CD4-positive, alpha-beta T cell treated with Interleukin-4 for 4 hours (primary cell): ENCODE measurements around the gene MFSD11.
"Not testable (repeated sequence)": the region's sequence is repeated elsewhere in the genome, so short reads cannot be mapped to it uniquely, and the experiment has no call there.

ENCODE experiments used
- DNase-seq: peaks from one replicate; pipeline ENCODE4 v3.0.0-alpha.2; 2020

The MFSD11 gene

DNA sequence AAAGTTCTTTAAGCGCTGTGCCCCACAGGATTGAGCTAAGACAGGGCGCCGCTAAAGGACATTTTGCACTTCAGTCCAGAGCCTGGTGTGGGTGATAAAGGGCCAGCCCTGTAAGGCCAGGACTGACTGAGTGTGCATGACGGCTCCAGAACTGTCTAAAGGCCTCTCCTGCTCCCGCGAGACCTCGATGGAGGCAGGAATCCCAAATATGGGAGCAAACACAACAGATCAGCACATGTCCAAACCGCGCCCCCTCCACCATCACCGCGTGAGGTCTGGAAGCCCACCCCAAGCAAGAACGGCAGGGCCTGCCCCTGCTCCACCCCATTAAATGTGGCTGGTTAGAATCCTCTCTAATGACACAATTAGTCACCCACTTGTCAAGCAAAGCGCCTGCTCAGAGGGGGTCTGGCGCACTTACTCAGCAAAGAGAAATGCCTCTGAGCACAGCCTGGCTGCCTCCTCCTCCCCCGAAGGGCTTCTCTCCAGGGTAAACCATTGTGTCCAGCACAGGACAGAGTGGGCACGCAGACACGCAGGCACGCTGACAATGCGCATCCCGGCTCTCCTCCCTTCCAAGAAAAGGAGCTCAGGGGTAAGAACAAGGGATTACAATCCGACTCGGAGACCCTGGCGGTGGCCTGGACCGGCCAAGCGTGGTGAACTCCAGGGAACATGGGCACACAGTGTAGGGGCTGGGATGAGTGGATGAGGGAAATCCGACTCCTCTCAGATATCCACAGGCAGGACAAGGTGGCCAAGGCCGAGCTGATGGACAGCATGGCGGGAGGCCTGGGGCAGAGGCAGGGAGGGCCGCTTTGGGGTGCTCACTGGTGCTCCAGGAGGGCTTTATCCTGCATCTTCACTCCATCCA, 28.6 kb upstream of the MFSD11 start:
- DNase-seq = no peak

DNA sequence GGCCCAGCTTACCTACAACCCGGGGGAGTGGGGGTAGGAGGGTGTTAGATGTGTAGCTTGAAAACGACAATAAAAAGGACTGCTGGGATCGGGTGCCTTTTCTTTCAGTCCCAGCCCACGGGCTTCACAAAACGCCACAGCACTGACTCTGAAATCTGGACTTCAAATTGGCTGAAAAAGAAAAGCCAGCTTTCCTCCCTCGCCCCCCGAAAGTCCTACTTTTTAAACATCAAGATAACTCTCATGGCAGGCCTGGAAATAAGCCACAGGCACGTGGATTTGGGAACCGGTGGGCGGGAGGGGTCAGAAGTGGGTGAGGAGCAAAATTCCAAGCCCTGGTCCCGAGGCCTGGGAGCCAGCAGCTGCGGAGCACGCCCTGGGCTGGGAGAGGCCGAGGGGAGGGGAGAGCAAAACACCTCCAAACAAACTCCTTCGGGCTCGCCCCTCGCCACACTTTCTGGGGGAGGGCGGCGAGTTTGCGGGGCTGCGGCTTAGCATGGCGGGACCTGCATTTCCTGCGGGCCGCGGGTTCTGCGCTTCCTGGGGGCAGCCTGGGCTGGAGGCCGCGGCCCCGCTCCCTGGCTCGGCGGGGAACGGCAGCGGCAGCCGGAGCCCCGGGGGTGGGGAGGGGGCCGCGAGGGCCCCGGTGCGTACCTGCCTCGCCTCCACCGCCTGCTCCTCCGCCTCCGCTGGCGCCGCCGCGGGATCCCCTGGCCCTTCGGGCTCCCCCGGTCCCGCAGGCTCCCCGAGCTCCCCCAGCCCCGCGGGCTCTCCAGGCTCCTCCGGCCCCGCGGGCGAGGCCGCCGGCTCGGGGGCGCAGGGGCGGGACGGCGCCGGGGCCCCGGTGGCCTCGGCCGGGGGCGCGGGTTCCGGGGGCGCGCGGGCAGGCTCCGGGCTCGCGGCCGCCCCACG, 27.7 kb upstream of the MFSD11 start:
- not testable (repeated sequence) for DNase-seq

DNA sequence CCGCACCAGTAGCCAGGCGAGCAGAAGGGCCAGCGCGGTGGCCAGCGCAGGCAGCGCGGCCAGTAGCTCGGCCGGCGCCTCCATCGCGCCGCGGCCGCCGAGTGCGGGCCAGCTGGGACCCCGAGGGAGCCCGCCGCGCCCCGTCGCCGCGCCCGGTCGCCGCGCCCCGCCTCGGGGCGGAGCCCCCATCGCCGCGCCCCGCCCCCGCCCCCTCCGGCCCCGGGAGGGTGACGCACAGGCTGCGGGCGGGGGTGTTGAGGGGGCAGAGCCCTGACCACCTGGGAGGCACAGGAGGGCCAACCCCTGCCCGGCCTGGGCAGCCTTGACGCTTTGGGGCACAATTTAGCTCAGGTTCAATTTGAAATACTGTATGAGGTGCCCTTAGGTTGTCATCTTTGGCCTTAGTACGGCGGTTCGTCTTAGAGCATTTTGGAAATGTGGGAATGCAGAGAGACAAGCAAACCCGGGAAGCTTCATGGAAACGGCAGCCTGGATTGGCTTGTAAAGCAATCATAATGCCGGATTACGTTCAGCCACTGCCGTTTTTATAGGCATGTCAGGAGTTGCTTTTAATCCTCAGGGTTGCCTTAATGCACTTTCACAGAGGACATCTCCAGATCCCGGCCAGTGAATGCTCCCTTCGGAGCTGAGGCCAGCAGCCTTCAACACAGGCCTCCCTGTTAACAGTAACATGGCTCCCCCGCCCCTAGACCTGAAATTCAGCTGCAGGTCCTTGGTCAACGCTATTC, 26.9 kb upstream of the MFSD11 start, which contains the start of gene MXRA7:
MXRA7 (minus strand) TSS at position 103 of the 749 bp plus-strand sequence; CDS start at position 84, 19 bp downstream.
- DNase-seq = peak; percentile 45

DNA sequence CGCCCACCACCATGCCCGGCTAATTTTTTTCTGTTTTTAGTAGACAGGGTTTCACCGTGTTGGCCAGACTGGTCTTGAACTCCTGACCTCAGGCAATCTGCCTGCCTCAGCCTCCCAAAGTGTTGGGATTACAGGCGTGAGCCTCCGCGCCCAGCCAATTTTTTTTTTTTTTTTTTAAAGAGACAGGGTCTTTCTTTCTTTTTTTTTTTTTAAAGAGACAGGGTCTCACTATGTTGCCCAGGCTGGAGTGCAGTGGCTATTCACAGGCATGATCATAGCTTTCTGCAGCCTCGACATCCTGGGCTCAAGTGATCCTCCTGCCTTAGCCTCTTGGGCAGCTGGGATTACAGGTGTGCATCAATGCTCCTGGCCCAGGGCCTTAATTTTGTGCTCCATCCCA, 25.6 kb upstream of the MFSD11 start:
- not testable (repeated sequence) for DNase-seq

DNA sequence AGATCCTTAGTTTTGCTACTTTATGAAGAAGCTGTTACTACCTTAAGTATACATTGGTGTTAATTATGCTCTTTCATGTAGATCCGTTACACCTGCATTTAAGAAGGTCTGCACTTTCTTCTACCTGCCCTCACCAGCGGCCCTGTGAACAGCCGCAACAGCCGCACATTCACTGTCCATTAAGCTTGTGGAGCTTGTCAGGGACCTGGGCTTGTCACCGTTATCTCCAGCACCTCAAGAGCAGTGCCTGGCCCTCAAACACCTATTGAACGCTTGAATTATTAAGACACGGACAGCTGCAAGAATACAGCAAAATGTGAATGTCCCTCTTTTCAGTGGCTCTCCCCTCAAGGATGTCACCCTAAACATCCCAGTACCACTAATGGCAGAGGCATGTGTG, 24.2 kb upstream of the MFSD11 start:
- DNase-seq = no peak

DNA sequence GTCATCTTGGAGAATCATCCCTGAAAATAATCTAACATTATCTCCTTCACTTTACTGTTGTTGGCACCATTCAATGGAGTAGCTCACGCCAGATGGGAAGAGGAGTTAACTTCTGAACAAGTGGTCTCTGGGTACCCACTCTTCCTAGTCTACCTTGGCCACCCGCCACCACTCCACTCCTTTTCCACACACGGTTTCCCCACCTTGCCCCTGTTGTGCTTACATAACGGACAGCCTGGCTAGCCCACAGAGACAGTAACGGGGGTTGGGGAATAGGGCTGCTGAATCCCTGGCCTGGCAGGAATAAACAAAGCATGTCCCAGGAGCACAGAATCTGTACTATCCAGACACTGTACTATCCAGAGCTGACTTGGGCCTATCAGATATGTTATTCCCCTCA, 23.6 kb upstream of the MFSD11 start:
- DNase-seq = no peak

DNA sequence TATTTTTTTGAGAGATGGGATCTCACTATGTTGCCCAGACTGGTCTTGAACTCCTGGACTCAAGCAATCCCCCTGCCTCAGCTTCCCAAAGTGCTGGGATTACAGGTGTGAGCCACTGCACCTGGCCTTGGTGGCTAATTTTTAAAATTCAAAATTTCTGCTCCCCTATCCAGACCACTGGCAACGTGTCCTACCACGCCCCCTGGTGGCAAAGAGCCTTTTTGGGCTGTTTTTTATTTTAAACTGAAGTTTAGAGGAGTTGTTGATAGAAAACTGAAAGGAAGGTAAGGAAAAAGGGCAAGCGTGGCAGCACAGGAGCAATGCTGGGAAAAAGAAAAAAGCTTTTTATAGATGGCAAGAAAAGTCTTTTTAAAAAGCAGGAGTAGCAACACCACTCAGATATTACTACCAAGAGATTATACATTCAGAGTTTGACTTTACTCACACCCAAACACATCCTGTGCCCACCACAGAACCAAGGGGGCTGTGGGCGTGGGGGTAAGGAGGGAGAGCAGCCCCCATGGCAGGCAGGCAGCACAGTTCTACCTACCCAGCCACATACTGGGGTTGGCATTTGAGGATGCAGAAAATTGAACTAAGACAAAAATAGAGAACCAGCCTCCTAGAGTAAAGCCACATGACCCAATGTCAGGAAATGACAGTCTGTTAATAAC, 23.0 kb upstream of the MFSD11 start:
- peak; percentile 69 for DNase-seq

DNA sequence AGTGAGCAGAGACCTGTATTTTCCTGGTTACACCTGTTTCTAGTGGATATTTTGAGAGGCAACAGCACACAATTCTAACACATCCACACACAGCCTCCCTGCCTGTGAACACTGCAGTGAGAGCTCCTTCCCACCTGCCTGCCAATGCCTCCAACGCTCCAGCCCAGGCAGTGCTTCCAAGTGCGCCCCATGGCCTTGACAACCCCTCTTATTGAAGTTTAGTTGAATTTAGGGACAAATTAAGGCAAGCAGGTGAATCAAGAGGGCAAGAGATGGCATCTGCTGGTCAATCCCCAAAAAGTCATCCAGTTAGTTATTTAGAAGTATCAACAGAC, 22.5 kb upstream of the MFSD11 start:
- DNase-seq = no peak

DNA sequence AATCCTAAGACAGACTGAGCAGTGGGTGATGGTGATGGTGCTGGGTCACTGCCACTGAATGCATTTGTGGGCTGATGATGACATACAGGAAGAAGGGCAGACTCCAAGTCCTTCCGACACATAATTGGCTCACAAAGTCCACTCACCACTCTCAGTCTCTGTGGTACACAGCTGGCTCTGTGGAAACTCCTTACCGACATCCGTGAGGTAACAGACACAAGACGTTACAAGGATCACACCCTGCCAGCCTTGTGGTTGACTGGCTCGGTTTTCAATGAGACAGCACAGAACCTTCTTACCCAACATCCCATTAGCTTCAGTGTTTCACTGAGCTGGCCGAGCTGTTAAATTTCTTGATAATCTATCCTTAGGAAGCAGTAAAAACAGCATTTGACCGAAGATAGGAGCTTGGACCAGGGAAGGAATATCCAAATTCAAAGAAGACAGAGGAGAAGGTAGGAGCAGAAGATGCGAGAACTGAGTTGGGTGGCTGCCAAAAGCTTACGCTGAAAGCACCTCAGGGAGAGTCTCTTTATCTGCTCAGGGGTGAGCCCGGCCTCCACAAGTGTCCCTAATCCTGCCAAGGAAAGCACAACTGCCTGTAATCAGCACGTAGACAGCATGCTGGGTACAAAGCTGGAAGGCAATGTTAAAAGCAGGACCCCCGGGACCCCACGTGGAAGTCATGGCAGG, 21.6 kb upstream of the MFSD11 start:
- DNase-seq = peak; percentile 92

DNA sequence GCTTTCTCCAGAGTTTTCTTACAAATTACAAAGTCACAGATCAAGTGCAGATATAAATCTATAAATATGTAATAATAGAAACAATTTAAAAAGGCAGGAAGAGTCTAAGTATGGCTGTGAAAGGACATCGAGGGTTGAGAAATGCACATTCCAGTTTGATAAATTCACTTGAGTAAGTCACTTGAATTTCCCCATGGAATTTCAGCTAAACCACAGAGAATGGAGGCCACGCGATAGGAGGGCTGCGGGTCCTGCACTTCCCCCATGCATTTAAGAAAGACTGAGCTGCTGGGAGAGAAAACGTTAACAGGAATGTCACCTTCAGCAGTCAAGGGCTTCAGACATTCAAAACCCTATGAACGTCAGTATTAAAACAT, 21.1 kb upstream of the MFSD11 start:
- DNase-seq = no peak

DNA sequence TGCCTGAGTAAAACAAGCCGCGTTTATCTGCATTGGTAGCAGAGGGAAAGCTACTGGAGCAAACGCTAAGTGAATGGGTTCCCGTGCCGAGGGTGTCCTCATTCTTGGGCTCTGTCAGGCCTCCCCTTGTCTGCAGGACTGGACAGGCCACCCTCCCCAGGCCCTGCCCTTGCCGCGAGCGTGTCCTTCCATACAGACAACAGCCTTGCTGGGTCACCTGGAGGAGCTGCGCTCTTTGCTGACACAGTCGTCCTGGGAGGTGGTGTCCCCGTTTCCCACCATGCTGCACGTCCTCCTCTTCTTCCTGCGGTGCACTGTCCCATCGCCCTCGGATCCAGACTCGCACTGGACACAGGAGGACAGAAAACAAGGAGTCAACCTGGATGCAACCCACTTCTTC, 19.4 kb upstream of the MFSD11 start:
- DNase-seq = no peak

DNA sequence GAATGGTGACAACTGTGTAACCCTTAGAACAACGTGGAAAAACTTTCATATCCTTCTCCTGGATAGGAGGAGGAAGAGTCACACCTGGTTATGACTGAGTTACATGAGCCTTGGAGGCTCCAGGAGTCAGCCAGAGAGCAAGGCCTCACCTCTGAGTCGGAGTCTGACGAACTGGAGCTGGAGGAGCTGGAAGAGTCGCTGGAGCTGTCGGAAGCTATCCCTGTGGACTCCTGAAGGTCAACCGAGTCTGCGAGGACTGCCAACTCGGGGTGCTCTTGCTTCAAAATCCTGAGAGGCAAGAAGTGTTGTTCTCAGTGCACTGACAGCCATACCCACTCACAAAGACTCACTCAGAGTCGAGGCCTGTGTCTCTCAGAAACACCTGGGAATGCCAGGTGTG, 17.7 kb upstream of the MFSD11 start:
- DNase-seq = no peak

DNA sequence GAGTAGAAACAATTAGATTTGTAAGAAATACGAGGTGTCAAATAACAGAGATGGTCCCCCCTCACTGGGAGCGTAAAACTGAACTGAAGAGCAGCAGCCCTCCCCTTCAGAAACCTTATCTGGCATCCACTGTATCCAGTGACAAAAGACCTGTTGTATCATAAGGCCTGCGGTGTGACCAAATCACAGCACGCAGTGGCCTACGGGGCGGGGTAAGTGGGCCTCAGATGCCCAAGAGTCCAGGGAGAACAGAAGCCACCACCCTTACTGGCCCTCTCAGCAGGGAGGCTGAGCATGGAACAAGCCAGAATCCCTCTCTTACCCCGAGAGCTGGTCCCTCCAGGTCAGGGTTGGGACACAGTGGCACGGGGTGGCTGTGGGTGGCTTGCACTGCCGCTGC, 17.0 kb upstream of the MFSD11 start:
- DNase-seq = no peak

DNA sequence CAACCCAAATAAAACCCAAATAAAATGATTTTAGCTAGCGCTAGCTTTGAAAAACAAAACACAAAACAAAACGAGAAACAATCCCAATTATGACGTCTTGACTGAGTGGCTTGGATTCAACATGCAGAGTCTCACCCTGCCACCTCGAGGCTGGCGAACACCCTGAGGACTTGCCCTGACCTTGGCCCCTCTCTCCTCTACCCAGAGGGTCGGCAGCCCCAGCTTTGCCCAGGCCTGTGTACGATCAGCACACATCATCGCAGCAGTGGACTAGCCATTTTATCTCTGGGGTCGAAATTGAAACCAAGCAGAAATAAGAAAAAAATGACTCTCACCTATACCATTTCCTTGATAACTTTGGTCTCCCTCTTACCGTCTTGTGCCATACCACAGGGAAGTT, 16.5 kb upstream of the MFSD11 start:
- DNase-seq = no peak

DNA sequence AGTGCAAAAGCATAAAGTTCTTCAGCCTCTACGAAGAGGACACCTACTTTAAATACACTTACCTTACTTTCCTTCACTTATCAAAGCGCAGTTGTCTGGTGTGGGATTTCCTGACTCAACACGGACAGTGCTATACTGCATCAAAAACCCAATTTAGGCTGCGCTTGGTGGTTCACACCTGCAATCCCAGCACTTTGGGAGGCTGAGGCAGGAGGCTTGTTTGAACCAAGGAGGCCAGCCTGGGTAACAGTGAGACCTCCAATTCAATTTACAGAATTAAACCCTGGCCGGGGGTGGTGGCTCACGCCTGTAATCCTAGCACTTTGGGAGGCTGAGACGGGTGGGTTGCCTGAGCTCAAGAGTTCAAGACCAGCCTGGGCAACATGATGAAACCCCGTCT, 15.6 kb upstream of the MFSD11 start:
- DNase-seq = no peak

DNA sequence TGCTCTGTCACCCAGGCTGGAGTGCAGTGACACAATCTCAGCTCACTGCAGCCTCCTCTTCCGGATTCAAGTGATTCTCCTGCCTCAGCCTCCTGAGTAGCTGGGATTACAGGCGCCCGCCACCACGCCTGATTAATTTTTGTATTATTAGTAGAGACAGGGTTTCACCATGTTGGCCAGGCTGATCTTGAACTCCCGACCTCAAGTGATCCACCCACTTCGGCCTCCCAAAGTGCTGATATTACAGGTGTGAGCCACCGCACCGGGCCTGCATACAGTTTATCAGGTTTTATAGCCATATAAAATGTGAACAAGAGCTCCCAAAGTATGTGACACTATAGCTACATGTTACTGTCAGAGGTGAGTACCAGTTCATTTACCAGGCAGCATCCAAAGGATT, 14.9 kb upstream of the MFSD11 start:
- DNase-seq = not testable (repeated sequence)

DNA sequence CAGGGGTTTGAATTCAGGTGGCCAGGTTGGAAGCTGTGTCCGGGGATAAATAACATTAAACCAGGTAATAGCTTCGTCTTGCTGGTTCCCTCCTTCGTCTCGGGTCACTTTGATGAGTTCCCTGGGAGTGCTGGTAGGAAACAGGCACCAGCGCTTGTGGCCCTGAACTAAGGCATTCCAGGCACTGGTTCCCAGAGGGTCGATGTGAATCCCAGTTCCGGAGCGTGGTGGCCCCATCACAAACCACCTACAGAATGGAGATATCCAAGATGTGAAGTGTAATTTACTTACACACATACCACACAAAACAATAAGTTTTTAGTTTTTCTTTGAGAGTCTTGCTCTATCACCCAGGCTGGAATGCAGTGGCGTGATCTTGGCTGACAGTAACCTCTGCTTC, 14.1 kb upstream of the MFSD11 start:
- no peak for DNase-seq

DNA sequence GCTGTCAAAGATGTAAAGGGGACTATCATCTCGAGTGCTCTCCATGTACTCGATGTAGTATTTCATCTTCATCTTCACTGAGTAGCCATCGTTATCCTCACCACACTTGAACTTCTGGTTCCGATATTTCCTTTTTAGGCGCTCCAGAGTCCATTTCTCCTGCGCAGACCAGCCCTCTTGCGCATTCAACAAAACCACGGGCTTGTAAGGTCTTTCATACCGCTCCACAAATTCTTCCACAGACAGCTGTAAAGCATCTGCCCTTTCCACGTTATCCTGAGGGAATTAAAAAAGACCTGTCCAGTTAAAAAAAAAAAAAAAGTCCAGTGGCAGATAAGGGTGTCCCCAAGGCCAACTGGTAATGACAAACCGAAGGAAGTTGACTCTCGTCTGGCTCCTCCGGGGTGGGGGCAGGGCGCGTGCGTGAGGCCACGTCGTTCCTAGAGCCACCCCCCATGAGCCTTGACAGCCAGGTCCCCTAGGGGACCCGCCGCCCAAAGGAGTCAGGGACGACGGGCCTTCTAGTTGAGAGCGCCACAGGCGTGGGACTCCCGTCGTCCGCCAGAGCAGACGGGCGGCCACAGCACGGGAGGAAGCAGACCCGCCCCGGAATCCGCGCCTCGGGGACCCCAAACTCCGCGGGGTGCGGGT, 12.2 kb upstream of the MFSD11 start:
- peak; percentile 65 for DNase-seq

DNA sequence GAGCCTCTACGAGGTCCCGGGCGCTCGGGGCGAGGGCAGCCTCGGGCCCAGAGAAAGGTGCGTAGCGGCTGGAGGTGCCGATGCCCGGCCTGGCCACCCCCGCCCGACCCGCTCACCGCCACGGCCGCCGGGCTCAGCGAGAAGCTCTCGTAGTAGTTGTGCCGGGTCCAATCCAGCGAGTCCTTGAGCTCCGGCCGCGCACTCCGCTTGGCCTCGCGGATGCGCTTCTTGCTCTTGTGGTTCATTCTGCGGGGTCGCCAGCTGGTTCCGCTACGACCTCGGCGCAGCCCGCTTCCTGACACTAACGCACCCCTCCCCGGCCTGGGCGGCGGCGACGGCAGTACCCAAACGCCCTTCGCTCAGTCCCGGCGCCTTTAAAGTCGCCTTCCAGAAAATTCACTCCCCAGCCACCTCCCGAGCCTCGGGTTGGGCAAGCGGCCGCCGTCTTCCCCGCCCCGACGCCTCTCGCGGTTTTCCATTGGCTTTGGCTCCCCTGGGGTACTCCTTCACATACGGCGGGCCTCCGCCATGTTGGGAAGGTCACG, 11.6 kb upstream of the MFSD11 start, which contains the start of gene JMJD6:
JMJD6 (minus strand) TSS at position 376 of the 545 bp plus-strand sequence; CDS start at position 245, 131 bp downstream.
- peak; percentile 98 for DNase-seq

DNA sequence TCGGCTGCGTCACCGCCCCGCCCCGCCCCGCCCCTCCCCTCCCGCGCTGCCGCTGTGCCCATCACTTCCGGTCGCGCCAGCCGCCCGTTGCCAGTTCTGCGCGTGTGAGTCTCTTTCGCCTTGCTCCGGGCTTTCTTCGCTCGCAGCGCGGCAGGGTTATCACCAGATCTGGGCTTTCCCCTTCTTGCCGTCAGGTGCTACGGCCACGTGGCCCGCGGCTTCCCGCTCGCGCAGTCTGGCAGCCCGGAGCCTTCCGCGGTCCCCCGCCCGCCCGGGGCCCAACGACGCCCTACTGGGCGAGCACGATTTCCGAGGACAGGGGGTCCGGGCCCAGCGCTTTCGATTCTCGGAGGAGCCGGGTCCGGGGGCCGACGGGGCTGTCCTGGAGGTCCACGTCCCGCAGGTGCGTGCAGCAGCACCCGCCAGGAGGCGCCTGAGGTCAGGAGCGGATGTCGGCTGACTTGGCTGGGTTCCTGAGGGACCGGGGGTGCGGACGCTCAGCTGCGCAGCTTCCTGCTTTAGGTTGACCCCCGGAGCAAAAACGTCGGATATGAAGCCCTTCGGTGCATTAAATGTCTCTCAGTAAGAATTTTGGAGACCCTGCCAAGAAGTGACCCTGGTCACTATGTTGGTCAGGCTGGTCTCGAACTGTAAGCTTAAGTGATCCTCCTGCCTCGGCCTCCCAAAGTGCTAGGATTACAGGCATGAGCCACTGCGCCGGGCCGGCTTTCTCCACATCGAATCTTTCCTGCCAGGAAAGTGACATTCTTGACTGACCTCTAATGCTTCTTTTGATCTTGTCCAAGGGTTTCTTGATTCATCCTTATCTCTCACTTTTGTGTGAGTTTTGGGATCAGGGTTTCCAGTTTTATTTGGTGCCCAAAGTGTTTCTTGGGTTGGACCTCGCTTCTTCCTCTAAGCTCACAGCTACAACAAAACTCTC, 10.9 kb upstream of the MFSD11 start, which contains the start of gene METTL23:
METTL23 (plus strand) TSS at position 64 of the 943 bp plus-strand sequence. CDS start 2,872 bp downstream, outside the sequence.
- no peak for DNase-seq
